Activated CD4-positive, CD25-positive, alpha-beta regulatory T cell (primary cell): ENCODE results near the gene OR52J3.

Source experiments
- DNase-seq, 4 experiments: peaks; one replicate each; lab custom pipeline; 2025; lab: John Stamatoyannopoulos, UW

OR52J3 gene

DNA sequence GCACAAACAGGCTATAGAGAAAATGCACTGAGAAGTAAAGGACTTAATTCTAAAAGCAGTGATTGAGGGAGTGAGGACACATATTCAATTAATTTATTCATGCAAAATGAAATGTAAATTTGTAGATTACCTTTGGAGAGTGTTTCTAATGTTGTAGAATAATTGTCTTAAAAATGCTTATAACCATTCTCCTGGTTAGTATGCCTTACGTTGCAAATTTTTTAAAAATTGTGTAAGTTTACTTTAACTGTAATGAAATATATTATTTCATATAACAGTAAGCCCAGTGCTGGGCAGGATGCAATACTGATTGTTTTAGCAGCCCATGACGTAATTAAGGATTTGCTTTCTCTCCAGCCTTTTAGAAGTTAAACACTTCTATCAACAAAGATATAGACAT is 49.7 kb downstream of the OR52J3 start:
- DNase-seq = no peak
